ENCODE measurements around the gene MAP3K1.
"Not testable (repeated sequence)": the region's sequence is repeated elsewhere in the genome, so short reads cannot be mapped to it uniquely, and the experiment has no call there.

MAP3K1 gene

GRCh38 chr5:56817263-56818014 lies 2.1 kb downstream of the MAP3K1 start:
- DNase-seq: no peak

DNA sequence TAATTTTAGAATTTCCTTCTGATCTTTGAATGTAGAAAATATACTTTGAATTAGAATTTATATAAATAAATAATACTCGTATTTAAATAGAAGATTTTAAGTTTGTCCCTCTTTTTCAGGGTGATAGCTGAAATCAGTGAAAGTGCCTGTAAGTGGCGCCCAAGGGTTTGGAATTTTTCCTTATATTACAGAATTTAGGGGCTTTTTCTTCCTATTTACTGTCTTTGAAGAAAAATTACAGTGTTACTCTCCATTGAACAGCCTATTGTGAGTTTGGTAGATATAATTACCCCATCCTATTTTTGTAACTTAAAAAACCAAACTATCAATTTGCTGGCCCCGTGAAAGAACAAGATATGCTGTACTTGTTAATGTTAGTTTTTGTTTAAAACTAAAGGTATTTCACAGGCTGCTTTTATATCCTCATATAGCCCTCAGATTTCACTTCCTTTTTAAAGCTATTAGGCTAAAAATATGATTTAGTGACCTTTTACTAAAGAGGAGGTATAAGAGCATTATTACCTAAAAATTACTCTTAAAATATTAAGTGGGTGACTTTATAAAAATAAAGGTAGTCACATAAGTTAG lies 3.2 kb downstream of the MAP3K1 start:
- DNase-seq: no peak

DNA sequence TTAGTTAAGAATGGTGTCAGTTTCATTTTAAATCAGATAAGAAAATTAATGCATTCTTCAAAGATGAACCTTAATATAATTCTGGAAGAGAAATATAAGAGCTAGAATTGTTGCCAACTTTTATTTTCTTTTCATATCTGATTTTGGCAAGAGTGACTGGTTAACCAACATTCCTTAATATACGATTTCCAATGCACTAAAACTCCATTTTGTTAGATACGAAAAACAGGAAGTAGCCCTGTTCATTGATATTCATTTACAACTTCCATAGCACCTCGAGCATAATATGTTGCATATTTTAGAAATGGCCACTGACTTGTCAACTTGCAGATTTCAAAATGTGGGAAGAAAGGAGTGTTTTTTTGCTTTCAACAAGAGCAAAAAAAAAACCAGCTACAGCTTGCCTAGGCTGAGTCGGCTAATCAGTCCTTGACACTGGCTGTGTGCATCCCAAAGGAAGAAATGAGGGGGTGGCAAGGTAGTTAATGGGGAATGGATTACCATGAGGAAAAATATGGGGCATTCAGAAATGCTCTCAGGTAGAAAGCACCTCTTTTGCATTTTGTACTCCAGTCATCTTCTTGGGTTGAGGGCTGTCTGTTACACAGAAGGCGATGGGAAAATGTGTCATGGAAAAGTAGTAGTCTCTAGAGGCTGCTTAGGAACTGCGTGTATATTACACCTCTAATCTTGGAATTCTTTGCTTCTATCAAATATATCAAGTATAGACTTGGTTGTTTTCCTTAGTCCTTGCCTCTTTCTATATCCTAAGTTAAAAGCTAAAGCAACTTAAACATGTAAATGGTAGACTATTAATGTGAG lies 3.9 kb downstream of the MAP3K1 start:
- no peak for DNase-seq

DNA sequence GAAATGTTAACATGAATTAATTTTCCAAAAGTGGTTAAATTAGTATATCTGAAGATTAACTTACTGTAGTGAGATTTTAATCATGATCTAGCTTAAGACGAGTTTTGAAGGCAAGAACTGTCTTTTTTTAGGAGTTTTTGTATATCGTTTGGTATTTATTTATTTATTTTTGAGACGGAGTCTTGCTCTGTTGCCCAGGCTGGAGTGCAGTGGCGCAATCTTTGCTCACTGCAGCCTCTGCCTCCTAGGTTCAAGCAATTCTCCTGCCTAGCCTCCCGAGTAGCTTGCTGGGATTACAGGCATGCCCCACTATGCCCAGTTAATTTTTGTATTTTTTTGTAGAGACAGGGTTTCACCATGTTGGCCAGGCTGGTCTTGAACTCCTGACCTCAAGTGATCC lies 6.5 kb downstream of the MAP3K1 start:
- not testable (repeated sequence) for DNase-seq

- DNase-seq: no peak
Measured at GRCh38 chr5:56822981-56823380, 7.6 kb downstream of the MAP3K1 start.

GRCh38 chr5:56824019-56824418 lies 8.7 kb downstream of the MAP3K1 start:
- no peak for DNase-seq

DNA sequence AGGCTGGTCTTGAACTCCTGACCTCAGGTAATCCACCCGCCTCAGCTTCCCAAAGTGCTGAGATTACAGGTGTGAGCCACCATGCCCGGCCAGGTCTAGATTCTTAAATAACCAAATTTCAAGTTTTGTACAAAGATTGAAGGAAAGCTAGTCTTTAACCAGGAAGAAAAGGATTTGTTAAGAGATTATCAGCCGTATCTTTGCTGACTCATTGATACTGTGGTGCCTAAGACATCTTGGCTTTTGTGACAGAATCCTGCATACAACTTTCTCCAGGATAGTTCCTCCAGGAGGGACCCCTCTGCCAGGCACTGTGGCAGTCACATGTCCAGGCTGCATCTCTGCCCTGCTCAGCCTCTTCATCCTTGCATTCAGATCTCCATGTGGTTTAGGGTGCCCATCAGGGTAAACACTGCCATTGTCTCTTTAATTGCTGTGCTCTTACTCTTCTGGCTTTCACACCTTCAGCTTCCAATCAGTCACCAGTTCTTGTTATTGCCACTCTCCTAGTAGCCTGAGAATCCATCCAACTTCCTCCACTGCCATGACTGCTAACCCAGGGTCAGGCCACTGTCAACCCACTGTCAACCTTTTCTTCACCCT lies 10.0 kb downstream of the MAP3K1 start:
- no peak for DNase-seq

DNA sequence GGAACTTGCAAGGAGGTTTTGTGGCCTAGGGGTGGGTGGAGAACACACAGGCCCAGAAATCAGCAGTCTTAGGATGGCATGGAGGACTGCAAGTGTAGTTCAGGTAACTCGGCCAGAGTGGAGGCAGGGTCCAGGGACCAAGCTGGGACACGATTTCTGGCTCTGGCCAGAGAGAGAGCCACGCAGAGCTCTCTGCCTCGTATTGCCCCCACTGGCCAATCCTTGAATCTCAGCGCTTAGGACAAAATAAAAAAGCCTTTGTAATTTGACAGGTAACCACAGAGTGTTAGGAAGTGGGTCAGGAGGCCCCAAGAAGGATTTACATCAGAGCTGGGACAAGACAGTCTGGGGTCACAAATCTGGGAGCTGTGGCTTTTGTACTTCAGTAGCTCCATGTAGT lies 11.7 kb downstream of the MAP3K1 start:
- no peak for DNase-seq

GRCh38 chr5:56827924-56828323 lies 12.6 kb downstream of the MAP3K1 start:
- DNase-seq: no peak

- no peak for DNase-seq
Measured at GRCh38 chr5:56829137-56829908, 14.0 kb downstream of the MAP3K1 start.

- DNase-seq: no peak
Measured at GRCh38 chr5:56831773-56832172, 16.4 kb downstream of the MAP3K1 start.

DNA sequence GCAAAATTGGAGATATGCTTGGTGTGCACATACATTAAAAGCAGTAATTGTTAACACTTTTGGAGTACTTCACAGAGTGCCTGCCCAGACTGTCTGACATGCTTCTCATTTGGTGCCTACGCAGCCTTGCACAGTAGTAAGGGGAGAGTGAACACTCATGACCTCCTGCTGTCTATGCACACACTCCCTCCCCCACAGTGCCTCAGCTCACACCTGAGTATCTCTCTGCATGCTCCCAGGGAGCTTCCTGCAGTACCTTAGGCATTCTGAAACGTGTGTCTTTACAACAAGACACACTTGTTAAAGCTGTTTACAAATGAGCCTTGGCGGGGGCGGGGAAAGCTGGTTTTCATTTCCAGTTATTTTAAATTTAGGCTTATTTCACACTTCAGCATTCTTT lies 18.0 kb downstream of the MAP3K1 start:
- no peak for DNase-seq

GRCh38 chr5:56837381-56837780 lies 22.0 kb downstream of the MAP3K1 start:
- DNase-seq: no peak

DNA sequence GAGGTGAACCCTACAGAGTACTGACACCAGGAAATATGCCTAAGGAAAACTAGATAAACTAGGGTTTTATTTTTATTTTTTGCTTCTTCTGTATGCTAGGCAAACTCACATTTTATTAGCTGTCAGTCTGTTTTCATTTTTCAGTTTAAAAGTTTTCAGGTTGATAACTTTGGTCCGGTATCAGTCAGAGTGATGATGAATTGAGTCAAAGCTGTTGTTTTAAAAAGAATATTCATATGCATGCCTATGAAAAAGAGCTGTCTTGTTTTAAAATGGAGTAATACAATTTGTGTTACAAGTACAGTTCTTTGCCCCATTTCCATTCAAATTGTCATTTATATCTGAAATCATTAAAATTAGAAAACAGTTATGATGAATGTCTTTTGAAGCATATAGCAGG lies 22.6 kb downstream of the MAP3K1 start:
- no peak for DNase-seq

GRCh38 chr5:56838409-56839039 lies 23.2 kb downstream of the MAP3K1 start:
- peak; percentile 45 for DNase-seq

- no peak for DNase-seq
Measured at GRCh38 chr5:56839062-56839461, 23.7 kb downstream of the MAP3K1 start.

DNA sequence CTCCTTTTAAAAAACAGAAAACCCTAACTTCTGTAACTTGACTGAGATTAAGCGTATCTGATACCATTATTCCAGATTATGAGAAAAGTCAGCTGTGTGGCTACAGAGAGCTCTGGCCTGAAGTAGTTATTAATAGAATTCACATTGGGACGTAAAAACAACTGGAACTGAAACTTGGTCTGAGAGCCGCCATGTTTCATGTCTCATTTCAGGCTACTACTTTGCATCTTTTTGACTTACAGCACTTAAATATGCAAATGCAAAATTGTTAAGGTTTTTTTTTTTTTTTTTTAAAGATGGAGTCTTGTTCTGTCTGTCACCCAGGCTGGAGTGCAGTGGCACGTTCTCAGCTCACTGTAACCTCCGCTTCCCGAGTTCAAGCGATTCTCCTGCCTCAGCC lies 25.2 kb downstream of the MAP3K1 start:
- no peak for DNase-seq

DNA sequence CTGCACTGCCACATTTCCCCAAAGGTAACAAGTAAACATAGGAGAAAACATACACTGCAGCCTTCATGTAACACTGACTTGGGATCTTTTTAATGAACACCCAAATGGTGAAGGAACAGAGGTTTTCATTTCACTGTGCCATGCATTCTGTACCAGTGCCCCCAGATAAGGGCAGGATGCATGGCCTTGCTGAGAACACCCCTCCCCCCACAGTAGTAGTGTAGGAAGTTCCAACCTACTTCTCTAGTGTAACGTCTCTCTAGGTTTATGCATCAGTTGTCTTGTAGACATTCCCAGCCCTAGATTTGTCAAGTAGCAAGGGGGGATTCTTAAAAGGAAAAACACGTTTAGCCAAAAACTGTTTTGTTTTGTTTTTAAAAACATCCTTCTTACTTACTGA lies 29.9 kb downstream of the MAP3K1 start:
- no peak for DNase-seq

DNA sequence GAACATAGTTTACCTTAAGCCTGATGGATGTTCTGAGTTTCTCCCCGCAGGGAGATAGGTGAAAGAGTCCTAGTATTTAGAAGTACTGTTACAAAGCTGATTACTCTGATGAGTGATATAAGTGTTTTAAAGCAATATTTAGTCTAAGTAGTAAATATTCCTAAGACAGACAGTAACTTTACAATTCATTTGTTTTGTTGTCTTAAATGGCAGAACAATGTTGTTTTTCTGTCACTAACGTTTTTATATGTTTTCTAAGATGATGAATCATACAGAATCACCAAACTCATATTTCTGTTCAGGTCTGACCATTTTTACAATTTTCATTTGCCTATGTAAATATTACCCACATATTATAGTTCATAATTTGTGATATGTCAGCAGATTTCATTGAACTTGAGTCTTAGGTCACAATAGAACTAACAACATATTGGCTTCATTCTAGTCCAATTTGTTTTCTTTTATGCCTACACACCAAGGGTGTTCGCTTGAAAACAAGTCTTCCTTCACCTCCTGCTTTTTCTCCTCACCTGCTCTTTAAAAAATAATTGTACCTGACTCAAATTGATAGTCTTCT lies 30.6 kb downstream of the MAP3K1 start:
- no peak for DNase-seq

GRCh38 chr5:56848206-56848605 lies 32.9 kb downstream of the MAP3K1 start:
- no peak for DNase-seq

DNA sequence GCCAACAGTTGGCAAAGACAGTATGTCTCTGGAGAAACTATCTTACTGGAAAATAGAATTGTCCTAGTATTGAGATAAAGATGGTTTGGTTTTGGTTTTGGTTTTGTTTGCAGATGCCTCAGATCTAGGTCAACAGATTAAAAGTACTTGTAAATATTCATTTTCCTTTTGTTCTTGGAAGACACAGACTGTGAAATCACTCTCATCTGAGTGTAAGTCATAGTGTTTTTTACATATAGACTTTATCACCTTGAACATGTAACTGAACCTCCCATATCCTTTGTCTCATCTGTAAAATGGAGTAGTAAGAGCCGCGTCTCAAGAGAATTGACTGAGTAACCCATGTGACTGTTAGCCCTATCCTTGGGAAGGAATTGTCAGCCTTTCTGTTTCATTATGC lies 34.3 kb downstream of the MAP3K1 start:
- no peak for DNase-seq

DNA sequence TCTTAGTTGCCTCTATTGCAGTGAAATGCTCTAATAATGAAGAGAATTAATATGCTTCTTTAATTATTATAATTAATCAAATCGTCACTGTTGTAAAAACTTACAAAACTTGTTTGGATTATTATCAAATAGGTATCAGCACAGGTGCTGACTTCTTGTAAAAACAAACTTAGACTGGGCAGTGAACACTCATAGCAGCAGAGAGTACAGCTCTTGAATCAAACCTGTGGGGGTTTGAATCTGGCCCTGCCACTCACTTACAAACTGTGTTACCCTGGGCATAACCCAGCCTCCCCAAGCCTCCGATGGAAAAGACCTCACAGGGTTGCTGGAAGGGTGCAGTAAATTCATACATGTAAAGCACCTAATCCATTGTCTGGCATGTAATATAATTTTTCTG lies 35.1 kb downstream of the MAP3K1 start:
- no peak for DNase-seq
